ENCODE results near the gene CBX2.

The CBX2 gene

GRCh38 chr17:79749156-79749815, 28.7 kb upstream of the CBX2 start:
- H3K27me3 ChIP-seq (ENCODE audit: low read length) = no peaks in the 10 kb centered on the region

GRCh38 chr17:79749958-79750357, 28.0 kb upstream of the CBX2 start:
- H2AFZ ChIP-seq (ENCODE audit: low read depth, low read length, severe bottlenecking) = no peak overlapping the region
- H3K4me3 ChIP-seq (ENCODE audit: insufficient read depth, low read length, poor library complexity, severe bottlenecking) = no peak overlapping the region
- TF ChIP-seq CTCF (IDR thresholded peaks at IDR 0.05; ENCODE audit: insufficient read depth, low read length, poor library complexity, severe bottlenecking) = no peak
- no peak for TF ChIP-seq EZH2phosphoT487 (conservative IDR thresholded peaks at IDR 0.05; ENCODE audit: low read length)
- no peaks in the 10 kb centered on the region for H3K9me2 ChIP-seq (replicated peaks; ENCODE audit: insufficient read depth, low read length)
- H3K9ac ChIP-seq (ENCODE audit: low read length) = no peak overlapping the region
- no peaks in the 10 kb centered on the region for H3K36me3 ChIP-seq (ENCODE audit: low read length)
- H3K27ac ChIP-seq (ENCODE audit: low read depth, low read length) = no peak overlapping the region
- no peaks in the 10 kb centered on the region for H3K27me3 ChIP-seq (ENCODE audit: low read length)
- H3K79me2 ChIP-seq (ENCODE audit: insufficient read depth, low read length) = no peaks in the 10 kb centered on the region
- no peaks in the 10 kb centered on the region for H3K9me3 ChIP-seq (ENCODE audit: insufficient read depth, low read length)
- no peak overlapping the region for H3K4me2 ChIP-seq (ENCODE audit: low read depth, low read length, poor library complexity, severe bottlenecking)
- H4K20me1 ChIP-seq (ENCODE audit: low read depth, low read length) = no peaks in the 10 kb centered on the region
- H3F3A ChIP-seq (ENCODE audit: insufficient read depth) = no peaks in the 10 kb centered on the region

More at GRCh38 chr17:79749156-79749815, 28.7 kb upstream of the CBX2 start:
- H3K4me2 ChIP-seq (ENCODE audit: low read depth, low read length, poor library complexity, severe bottlenecking) = no peak overlapping the region
- TF ChIP-seq EZH2phosphoT487 (conservative IDR thresholded peaks at IDR 0.05; ENCODE audit: low read length) = no peak
- no peak for TF ChIP-seq CTCF (IDR thresholded peaks at IDR 0.05; ENCODE audit: insufficient read depth, low read length, poor library complexity, severe bottlenecking)
- H4K20me1 ChIP-seq (ENCODE audit: low read depth, low read length) = no peaks in the 10 kb centered on the region
- no peaks in the 10 kb centered on the region for H3K9me2 ChIP-seq (replicated peaks; ENCODE audit: insufficient read depth, low read length)
- no peaks in the 10 kb centered on the region for H3F3A ChIP-seq (ENCODE audit: insufficient read depth)
- H3K36me3 ChIP-seq (ENCODE audit: low read length) = no peaks in the 10 kb centered on the region
- H3K79me2 ChIP-seq (ENCODE audit: insufficient read depth, low read length) = no peaks in the 10 kb centered on the region
- no peak overlapping the region for H3K9ac ChIP-seq (ENCODE audit: low read length)
- no peak overlapping the region for H3K27ac ChIP-seq (ENCODE audit: low read depth, low read length)
- no peaks in the 10 kb centered on the region for H3K9me3 ChIP-seq (ENCODE audit: insufficient read depth, low read length)
- H3K4me3 ChIP-seq (ENCODE audit: insufficient read depth, low read length, poor library complexity, severe bottlenecking) = no peak overlapping the region
- no peak overlapping the region for H2AFZ ChIP-seq (ENCODE audit: low read depth, low read length, severe bottlenecking)

GRCh38 chr17:79750650-79751545, 27.1 kb upstream of the CBX2 start:
- no peaks in the 10 kb centered on the region for H4K20me1 ChIP-seq (ENCODE audit: low read depth, low read length)
- H3K9ac ChIP-seq (ENCODE audit: low read length) = no peak overlapping the region
- no peak overlapping the region for H2AFZ ChIP-seq (ENCODE audit: low read depth, low read length, severe bottlenecking)
- H3K9me2 ChIP-seq (replicated peaks; ENCODE audit: insufficient read depth, low read length) = no peaks in the 10 kb centered on the region
- no peaks in the 10 kb centered on the region for H3K79me2 ChIP-seq (ENCODE audit: insufficient read depth, low read length)
- no peaks in the 10 kb centered on the region for H3K27me3 ChIP-seq (ENCODE audit: low read length)
- no peak overlapping the region for H3K4me3 ChIP-seq (ENCODE audit: insufficient read depth, low read length, poor library complexity, severe bottlenecking)
- TF ChIP-seq CTCF (IDR thresholded peaks at IDR 0.05; ENCODE audit: insufficient read depth, low read length, poor library complexity, severe bottlenecking) (no peak), EZH2phosphoT487 (conservative IDR thresholded peaks at IDR 0.05; ENCODE audit: low read length) (no peak)
- H3K27ac ChIP-seq (ENCODE audit: low read depth, low read length) = no peak overlapping the region
- no peaks in the 10 kb centered on the region for H3F3A ChIP-seq (ENCODE audit: insufficient read depth)
- H3K9me3 ChIP-seq (ENCODE audit: insufficient read depth, low read length) = no peaks in the 10 kb centered on the region
- no peak overlapping the region for H3K4me2 ChIP-seq (ENCODE audit: low read depth, low read length, poor library complexity, severe bottlenecking)
- no peaks in the 10 kb centered on the region for H3K36me3 ChIP-seq (ENCODE audit: low read length)

All from SU-DHL-6 (cell line).